ENCODE measurements around the gene HSPA6.

DNA sequence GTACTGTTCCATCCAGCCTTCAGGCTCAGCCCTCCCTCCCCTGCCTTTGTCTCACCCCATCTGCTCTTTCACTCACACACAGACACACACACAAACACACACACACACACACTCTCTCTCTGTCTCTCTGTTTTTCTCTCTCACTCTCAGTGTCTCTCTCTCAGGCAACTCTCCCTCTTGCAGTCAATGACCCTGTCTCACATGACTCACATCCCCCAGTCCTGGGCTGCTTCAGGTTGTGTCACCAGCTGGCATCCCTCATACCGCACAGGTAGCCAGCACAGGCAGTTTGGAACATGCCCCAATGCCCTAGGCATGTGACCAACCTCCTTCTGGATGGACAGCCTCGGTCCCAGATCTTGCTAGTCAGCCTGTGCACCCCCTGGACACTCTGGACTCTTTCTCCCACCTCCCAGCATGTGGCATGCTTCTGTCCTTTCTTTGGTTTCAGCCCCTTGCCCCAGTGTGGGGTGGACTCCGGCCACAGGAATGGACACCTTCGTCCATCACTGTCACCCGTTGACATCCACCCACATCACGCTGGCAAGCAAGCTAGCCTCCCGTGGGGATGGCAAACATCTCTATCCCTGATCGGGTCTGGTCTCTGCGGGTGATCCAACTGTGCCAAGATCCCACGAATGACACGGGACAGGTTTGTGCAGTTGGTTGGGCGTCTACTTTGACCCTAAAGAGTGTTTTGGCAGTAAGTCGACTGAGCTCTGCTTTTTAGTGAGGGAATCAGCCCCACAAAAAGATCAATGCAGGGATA lies 42.5 kb upstream of the HSPA6 start:
- TF ChIP-seq, protein P1, sequence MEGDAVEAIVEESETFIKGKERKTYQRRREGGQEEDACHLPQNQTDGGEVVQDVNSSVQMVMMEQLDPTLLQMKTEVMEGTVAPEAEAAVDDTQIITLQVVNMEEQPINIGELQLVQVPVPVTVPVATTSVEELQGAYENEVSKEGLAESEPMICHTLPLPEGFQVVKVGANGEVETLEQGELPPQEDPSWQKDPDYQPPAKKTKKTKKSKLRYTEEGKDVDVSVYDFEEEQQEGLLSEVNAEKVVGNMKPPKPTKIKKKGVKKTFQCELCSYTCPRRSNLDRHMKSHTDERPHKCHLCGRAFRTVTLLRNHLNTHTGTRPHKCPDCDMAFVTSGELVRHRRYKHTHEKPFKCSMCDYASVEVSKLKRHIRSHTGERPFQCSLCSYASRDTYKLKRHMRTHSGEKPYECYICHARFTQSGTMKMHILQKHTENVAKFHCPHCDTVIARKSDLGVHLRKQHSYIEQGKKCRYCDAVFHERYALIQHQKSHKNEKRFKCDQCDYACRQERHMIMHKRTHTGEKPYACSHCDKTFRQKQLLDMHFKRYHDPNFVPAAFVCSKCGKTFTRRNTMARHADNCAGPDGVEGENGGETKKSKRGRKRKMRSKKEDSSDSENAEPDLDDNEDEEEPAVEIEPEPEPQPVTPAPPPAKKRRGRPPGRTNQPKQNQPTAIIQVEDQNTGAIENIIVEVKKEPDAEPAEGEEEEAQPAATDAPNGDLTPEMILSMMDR (conservative IDR thresholded peaks at IDR 0.05) = no peak
- no peak for TF ChIP-seq EZH2 (IDR thresholded peaks at IDR 0.05; ENCODE audit: low read depth)

Measured in PC-9 (cell line).